ENCODE results near the gene PHLDA2.

The PHLDA2 gene

GRCh38 chr11:2913019-2913431, 16.2 kb downstream of the PHLDA2 start:
- H3K9ac ChIP-seq (ENCODE audit: low read length), result no peak overlapping the region
- H3K9me2 ChIP-seq (replicated peaks; ENCODE audit: insufficient read depth, low read length), result no peaks in the 10 kb centered on the region
- no peaks in the 10 kb centered on the region for H3K9me3 ChIP-seq (replicated peaks; ENCODE audit: insufficient read depth, low read length)
- H2AFZ ChIP-seq (ENCODE audit: low read length), result no peak overlapping the region
- H3K4me2 ChIP-seq (ENCODE audit: low read depth, low read length), result no peak overlapping the region
- H3K27ac ChIP-seq (ENCODE audit: low read length), result no peak overlapping the region
- DNase-seq, result no peak
- no peaks in the 10 kb centered on the region for H4K20me1 ChIP-seq (ENCODE audit: insufficient read depth, low read length)
- H3K4me3 ChIP-seq (ENCODE audit: low read length), result no peak overlapping the region
- no peaks in the 10 kb centered on the region for H3K27me3 ChIP-seq (replicated peaks; ENCODE audit: insufficient read depth, low read length)
- H3F3A ChIP-seq (ENCODE audit: insufficient read depth, low read length), result no peaks in the 10 kb centered on the region
- no peaks in the 10 kb centered on the region; the same call in 1 of the 2 replicates for H3K4me1 ChIP-seq (ENCODE audit: low read length)
- H3K36me3 ChIP-seq (replicated peaks; ENCODE audit: insufficient read depth, low read length), result no peaks in the 10 kb centered on the region
- TF ChIP-seq EZH2 (optimal IDR thresholded peaks at IDR 0.05; ENCODE audit: low read depth, low read length) (no peak), EZH2phosphoT487 (IDR thresholded peaks at IDR 0.05; ENCODE audit: low read length) (no peak)
- TF ChIP-seq, protein P1, sequence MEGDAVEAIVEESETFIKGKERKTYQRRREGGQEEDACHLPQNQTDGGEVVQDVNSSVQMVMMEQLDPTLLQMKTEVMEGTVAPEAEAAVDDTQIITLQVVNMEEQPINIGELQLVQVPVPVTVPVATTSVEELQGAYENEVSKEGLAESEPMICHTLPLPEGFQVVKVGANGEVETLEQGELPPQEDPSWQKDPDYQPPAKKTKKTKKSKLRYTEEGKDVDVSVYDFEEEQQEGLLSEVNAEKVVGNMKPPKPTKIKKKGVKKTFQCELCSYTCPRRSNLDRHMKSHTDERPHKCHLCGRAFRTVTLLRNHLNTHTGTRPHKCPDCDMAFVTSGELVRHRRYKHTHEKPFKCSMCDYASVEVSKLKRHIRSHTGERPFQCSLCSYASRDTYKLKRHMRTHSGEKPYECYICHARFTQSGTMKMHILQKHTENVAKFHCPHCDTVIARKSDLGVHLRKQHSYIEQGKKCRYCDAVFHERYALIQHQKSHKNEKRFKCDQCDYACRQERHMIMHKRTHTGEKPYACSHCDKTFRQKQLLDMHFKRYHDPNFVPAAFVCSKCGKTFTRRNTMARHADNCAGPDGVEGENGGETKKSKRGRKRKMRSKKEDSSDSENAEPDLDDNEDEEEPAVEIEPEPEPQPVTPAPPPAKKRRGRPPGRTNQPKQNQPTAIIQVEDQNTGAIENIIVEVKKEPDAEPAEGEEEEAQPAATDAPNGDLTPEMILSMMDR (IDR thresholded peaks at IDR 0.05; ENCODE audit: low read length), result no peak
- no peaks in the 10 kb centered on the region for H3K79me2 ChIP-seq (ENCODE audit: low read length)

GRCh38 chr11:2912498-2912897, 16.7 kb downstream of the PHLDA2 start:
- Histone ChIP-seq H3K9me2 (replicated peaks; ENCODE audit: insufficient read depth, low read length) (no peaks in the 10 kb centered on the region), H3K4me3 (ENCODE audit: low read length) (no peak overlapping the region), H3K27me3 (replicated peaks; ENCODE audit: insufficient read depth, low read length) (no peaks in the 10 kb centered on the region), H3K36me3 (replicated peaks; ENCODE audit: insufficient read depth, low read length) (no peaks in the 10 kb centered on the region), H3K27ac (ENCODE audit: low read length) (no peak overlapping the region), H3K4me1 (ENCODE audit: low read length) (no peaks in the 10 kb centered on the region; the same call in 1 of the 2 replicates), H3K9me3 (replicated peaks; ENCODE audit: insufficient read depth, low read length) (no peaks in the 10 kb centered on the region), H3F3A (ENCODE audit: insufficient read depth, low read length) (no peaks in the 10 kb centered on the region), H2AFZ (ENCODE audit: low read length) (no peak overlapping the region), H3K9ac (ENCODE audit: low read length) (no peak overlapping the region), H3K79me2 (ENCODE audit: low read length) (no peaks in the 10 kb centered on the region), H4K20me1 (ENCODE audit: insufficient read depth, low read length) (no peaks in the 10 kb centered on the region), H3K4me2 (ENCODE audit: low read depth, low read length) (no peak overlapping the region)
- no peak for DNase-seq
- TF ChIP-seq, protein P1 (IDR thresholded peaks at IDR 0.05; ENCODE audit: low read length), result no peak
- TF ChIP-seq EZH2phosphoT487 (IDR thresholded peaks at IDR 0.05; ENCODE audit: low read length) (no peak), EZH2 (optimal IDR thresholded peaks at IDR 0.05; ENCODE audit: low read depth, low read length) (no peak)

DNA sequence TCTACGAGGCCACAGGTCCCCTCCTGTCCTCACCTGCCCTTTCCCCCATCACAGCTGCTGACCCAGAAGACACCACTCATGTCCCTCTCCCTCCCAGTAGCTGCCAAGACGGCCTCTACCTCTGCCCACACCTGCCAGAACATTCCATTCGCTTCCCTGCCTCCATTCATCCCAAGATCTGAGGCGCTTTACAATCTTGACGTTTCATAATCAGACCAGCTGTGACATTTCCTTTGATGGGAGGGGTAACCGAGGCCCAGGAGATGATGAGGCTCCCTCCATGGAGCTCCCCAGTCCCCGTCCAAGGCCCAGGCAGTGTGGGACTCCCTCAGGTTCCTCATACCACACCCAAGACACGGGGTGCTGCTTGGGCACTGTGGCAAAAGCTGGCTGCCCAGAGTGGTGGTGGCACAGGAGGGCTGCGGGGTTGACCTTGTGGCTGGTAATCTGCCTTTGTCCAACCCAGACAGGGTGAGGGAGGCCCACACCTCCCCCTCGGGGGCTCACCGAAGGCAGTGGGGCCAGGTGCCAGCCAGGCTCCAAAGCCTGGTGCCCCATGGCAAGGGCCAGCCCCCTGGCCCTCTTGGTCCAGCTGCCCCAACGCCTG, 17.3 kb downstream of the PHLDA2 start:
- Histone ChIP-seq H3K36me3 (replicated peaks; ENCODE audit: insufficient read depth, low read length) (no peaks in the 10 kb centered on the region), H3K9me2 (replicated peaks; ENCODE audit: insufficient read depth, low read length) (no peaks in the 10 kb centered on the region), H3K27me3 (replicated peaks; ENCODE audit: insufficient read depth, low read length) (no peaks in the 10 kb centered on the region), H3K4me2 (ENCODE audit: low read depth, low read length) (no peak overlapping the region), H3K9ac (ENCODE audit: low read length) (no peak overlapping the region), H3K27ac (ENCODE audit: low read length) (no peak overlapping the region), H3K4me1 (ENCODE audit: low read length) (no peaks in the 10 kb centered on the region; the same call in 1 of the 2 replicates), H4K20me1 (ENCODE audit: insufficient read depth, low read length) (no peaks in the 10 kb centered on the region), H3F3A (ENCODE audit: insufficient read depth, low read length) (no peaks in the 10 kb centered on the region), H3K4me3 (ENCODE audit: low read length) (no peak overlapping the region), H3K9me3 (replicated peaks; ENCODE audit: insufficient read depth, low read length) (no peaks in the 10 kb centered on the region), H3K79me2 (ENCODE audit: low read length) (no peaks in the 10 kb centered on the region), H2AFZ (ENCODE audit: low read length) (no peak overlapping the region)
- no peak for TF ChIP-seq EZH2 (optimal IDR thresholded peaks at IDR 0.05; ENCODE audit: low read depth, low read length)
- no peak for TF ChIP-seq EZH2phosphoT487 (IDR thresholded peaks at IDR 0.05; ENCODE audit: low read length)
- TF ChIP-seq, protein P1 (IDR thresholded peaks at IDR 0.05; ENCODE audit: low read length), result no peak
- no peak for DNase-seq

Measured in MM.1S (cell line).